HG03432 (cell line): ENCODE measurements around the gene CXADR.
A peak's percentile ranks its signal among the peaks of the same experiment; 100 is the strongest.
"Not testable (repeated sequence)": the region's sequence is repeated elsewhere in the genome, so short reads cannot be mapped to it uniquely, and the experiment has no call there.

ENCODE experiments used
- ATAC-seq: cut with Tn5 transposase; IDR thresholded peaks from one replicate; pipeline ENCODE4 v1.9.1; 2021; ENCODE audit warnings: mild to moderate bottlenecking, moderate library complexity; ENCODE audit not compliant: unreplicated experiment

The CXADR gene

GRCh38 chr21:17512253-17513213 is at the start of gene CXADR:
TSS of gene CXADR (plus strand) at chr21:17513043. CDS start at chr21:17513130, 87 bp downstream.
- peak; percentile 92 for ATAC-seq

- no peak for ATAC-seq
These were observed 46.7 kb upstream of the CXADR start for GRCh38 chr21:17466166-17466565.

GRCh38 chr21:17467392-17467791 is 45.5 kb upstream of the CXADR start:
- no peak for ATAC-seq

- ATAC-seq = no peak
These were observed 45.0 kb upstream of the CXADR start for GRCh38 chr21:17467829-17468228.

GRCh38 chr21:17468698-17469097 is 44.1 kb upstream of the CXADR start:
- no peak for ATAC-seq

- no peak for ATAC-seq
These were observed 43.1 kb upstream of the CXADR start for GRCh38 chr21:17469727-17470126.

- ATAC-seq = no peak
These were observed 40.7 kb upstream of the CXADR start for GRCh38 chr21:17472182-17472581.

GRCh38 chr21:17472592-17473271 is 40.1 kb upstream of the CXADR start:
- no peak for ATAC-seq

GRCh38 chr21:17476006-17476405 is 36.8 kb upstream of the CXADR start:
- ATAC-seq = peak; percentile 64

- not testable (repeated sequence) for ATAC-seq
These were observed 34.7 kb upstream of the CXADR start for GRCh38 chr21:17478156-17478555.

- ATAC-seq = no peak
These were observed 33.2 kb upstream of the CXADR start for GRCh38 chr21:17479606-17480005.

GRCh38 chr21:17482928-17483327 is 29.9 kb upstream of the CXADR start:
- no peak for ATAC-seq

- ATAC-seq = peak; percentile 91
These were observed 24.2 kb upstream of the CXADR start for GRCh38 chr21:17488620-17489019.

- not testable (repeated sequence) for ATAC-seq
These were observed 23.3 kb upstream of the CXADR start for GRCh38 chr21:17489565-17489964.

- no peak for ATAC-seq
These were observed 21.0 kb upstream of the CXADR start for GRCh38 chr21:17491716-17492414.

- ATAC-seq = no peak
These were observed 20.3 kb upstream of the CXADR start for GRCh38 chr21:17492415-17493168.

- ATAC-seq = no peak
These were observed 18.8 kb upstream of the CXADR start for GRCh38 chr21:17494051-17494450.

- no peak for ATAC-seq
These were observed 17.2 kb upstream of the CXADR start for GRCh38 chr21:17495680-17496079.

GRCh38 chr21:17497316-17497715 is 15.5 kb upstream of the CXADR start:
- ATAC-seq = no peak

GRCh38 chr21:17498586-17498985 is 14.3 kb upstream of the CXADR start:
- no peak for ATAC-seq
